ENCODE measurements around the gene DEXI. TPM values are rescaled to one million over a fixed set of nuclear protein-coding genes. Genes with fewer than 3 reads are reported as not detected.

Gene DEXI
- total and polyA plus RNA-seq, 2 of the 13 experiments (the other 11 are each of a cell fraction or from before 2014, with no cell fraction given) = 51.5 to 70.4 TPM

GRCh38 chr16:10964039-10964890 is 22.0 kb upstream of the DEXI start (continued):
- TF ChIP-seq ZBTB43 (CRISPR knock-in tag; conservative IDR thresholded peaks at IDR 0.05) = no peak
- TF ChIP-seq GZF1 (CRISPR knock-in tag; IDR thresholded peaks at IDR 0.05) = no peak
- no peak for TF ChIP-seq ZSCAN12 (CRISPR knock-in tag; IDR thresholded peaks at IDR 0.05)
- no peak for TF ChIP-seq ZNF710 (CRISPR knock-in tag; IDR thresholded peaks at IDR 0.05; ENCODE audit: borderline replicate concordance)
- no peak for TF ChIP-seq ZNF678 (CRISPR knock-in tag; IDR thresholded peaks at IDR 0.05)
- peak; percentile 60; the same call in 1 of the 2 replicates for TF ChIP-seq HBP1 (CRISPR knock-in tag; IDR thresholded peaks at IDR 0.05; ENCODE audit: low read depth)
- TF ChIP-seq KDM5A (IDR thresholded peaks at IDR 0.05; ENCODE audit: borderline replicate concordance, low read length) = no peak
- TF ChIP-seq ZNF577 (CRISPR knock-in tag; IDR thresholded peaks at IDR 0.05; ENCODE audit: borderline replicate concordance, low read depth) = no peak
- no peak for TF ChIP-seq ZBTB3 (CRISPR knock-in tag; IDR thresholded peaks at IDR 0.05; ENCODE audit: borderline replicate concordance, low read depth)
- TF ChIP-seq ZBTB21 (CRISPR knock-in tag; IDR thresholded peaks at IDR 0.05) = no peak
- 0 out of 2 replicates have a peak, but pooled peaks have one; percentile 32 for TF ChIP-seq YEATS4 (CRISPR knock-in tag; IDR thresholded peaks at IDR 0.05; ENCODE audit: borderline replicate concordance)
- no peak for TF ChIP-seq ONECUT2 (CRISPR knock-in tag; IDR thresholded peaks at IDR 0.05)
- TF ChIP-seq KLF9 (CRISPR knock-in tag; IDR thresholded peaks at IDR 0.05; ENCODE audit: low read depth) = no peak
- no peak for TF ChIP-seq ZNF282 (IDR thresholded peaks at IDR 0.05; ENCODE audit: partially characterized antibody)
- TF ChIP-seq MTA1 (CRISPR knock-in tag; IDR thresholded peaks at IDR 0.05; ENCODE audit: borderline replicate concordance) = peak; percentile 81; the same call in 1 of the 2 replicates
- TF ChIP-seq CBX5 (CRISPR knock-in tag; IDR thresholded peaks at IDR 0.05; ENCODE audit: borderline replicate concordance) = peak; percentile 39; the same call in 1 of the 2 replicates
- TF ChIP-seq ZSCAN29 (CRISPR knock-in tag; conservative IDR thresholded peaks at IDR 0.05) = no peak
- 0 out of 2 replicates have a peak, but pooled peaks have one; percentile 74 for TF ChIP-seq ZNF547 (CRISPR knock-in tag; IDR thresholded peaks at IDR 0.05)
- TF ChIP-seq KLF13 (CRISPR knock-in tag; IDR thresholded peaks at IDR 0.05) = no peak
- TF ChIP-seq LCORL (IDR thresholded peaks at IDR 0.05) = no peak
- peak; percentile 58; the same call in 1 of the 2 replicates for TF ChIP-seq LCORL (CRISPR knock-in tag; IDR thresholded peaks at IDR 0.05)
- TF ChIP-seq ZNF737 (CRISPR knock-in tag; IDR thresholded peaks at IDR 0.05; ENCODE audit: borderline replicate concordance) = no peak; the same call in 1 of the 2 replicates
- TF ChIP-seq LRRFIP1 (CRISPR knock-in tag; conservative IDR thresholded peaks at IDR 0.05) = 0 out of 2 replicates have a peak, but pooled peaks have one; percentile 49
